ENCODE data around the gene PLOD2.

GRCh38 chr3:146080578-146080977 lies 80.4 kb downstream of the PLOD2 start:
- TF ChIP-seq CTCF (IDR thresholded peaks at IDR 0.05; ENCODE audit: insufficient read depth, low read depth, low read length) = no peak
- no peak for TF ChIP-seq EZH2 (IDR thresholded peaks at IDR 0.05; ENCODE audit: insufficient read depth, low read length)

Measured in astrocyte (in vitro differentiated cells and primary cell).